NCI-H128 (cell line): ENCODE data around the gene CORIN.
"Not testable (repeated sequence)": the region's sequence is repeated elsewhere in the genome, so short reads cannot be mapped to it uniquely, and the experiment has no call there.

Experiments
- DNase-seq: peaks from one replicate; lab custom pipeline; 2025; ENCODE audit not compliant: unreplicated experiment; lab: John Stamatoyannopoulos, UW

CORIN gene

DNA sequence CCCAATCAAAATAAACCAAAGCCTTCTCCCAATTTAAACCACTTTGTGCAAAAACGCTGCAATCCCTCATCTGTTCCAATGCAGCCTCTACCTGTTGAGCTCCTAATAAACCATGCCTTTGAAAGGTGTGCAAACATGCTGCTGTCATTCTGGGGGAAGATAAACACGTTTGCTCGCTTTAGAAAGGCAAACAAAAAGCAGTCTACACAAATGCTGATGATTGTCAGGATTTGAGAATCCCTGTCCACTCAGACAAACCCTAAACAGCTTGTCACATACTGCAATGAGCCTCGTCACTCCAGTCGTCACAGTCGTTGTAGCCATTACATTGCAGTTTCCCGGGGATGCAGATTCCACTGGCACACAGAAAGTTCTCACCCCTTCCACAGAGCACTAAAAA lies 145.2 kb downstream of the CORIN start:
- DNase-seq, result no peak

DNA sequence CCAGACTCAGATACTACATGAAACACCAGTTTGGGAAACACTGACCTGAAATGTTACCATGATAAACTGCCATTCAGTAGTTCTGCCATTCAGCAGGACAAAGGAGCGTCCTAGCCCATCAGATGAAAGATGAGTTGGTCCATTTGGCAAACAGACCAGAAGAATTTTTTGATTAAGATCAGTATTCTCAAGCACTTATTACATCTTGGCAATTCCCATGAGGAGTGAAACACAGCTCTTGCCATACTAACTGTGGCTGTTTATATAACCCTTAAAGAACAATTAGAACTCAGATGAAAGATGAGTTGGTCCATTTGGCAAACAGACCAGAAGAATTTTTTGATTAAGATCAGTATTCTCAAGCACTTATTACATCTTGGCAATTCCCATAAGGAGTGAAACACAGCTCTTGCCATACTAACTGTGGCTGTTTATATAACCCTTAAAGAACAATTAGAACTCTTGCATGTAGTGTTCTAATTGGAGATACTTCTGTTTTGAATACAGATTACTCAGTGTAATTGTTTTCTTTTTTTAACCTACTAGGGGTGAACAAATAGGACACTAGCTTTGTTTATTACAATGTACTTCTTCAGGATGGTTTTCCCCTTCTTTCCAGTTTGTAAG lies 146.0 kb downstream of the CORIN start:
- not testable (repeated sequence) for DNase-seq

DNA sequence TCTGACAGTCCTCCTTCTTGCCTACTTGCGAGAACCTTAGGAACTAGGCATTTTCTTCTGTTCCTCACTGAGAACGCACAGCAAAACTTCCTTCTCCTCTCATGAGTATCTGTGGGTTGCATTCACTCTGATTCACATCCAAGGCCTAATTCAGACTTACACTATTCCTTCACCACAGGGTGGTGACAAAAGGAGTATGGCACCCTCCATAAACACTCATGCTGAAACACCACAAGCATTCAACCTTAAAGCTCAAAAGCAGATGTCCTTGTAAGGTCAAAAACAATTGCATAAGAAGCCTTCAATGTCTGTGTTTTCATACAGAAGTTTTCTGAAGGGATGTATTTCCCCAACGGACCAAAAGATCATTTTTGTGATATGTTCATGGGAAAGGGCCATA lies 147.3 kb downstream of the CORIN start:
- DNase-seq, result no peak

DNA sequence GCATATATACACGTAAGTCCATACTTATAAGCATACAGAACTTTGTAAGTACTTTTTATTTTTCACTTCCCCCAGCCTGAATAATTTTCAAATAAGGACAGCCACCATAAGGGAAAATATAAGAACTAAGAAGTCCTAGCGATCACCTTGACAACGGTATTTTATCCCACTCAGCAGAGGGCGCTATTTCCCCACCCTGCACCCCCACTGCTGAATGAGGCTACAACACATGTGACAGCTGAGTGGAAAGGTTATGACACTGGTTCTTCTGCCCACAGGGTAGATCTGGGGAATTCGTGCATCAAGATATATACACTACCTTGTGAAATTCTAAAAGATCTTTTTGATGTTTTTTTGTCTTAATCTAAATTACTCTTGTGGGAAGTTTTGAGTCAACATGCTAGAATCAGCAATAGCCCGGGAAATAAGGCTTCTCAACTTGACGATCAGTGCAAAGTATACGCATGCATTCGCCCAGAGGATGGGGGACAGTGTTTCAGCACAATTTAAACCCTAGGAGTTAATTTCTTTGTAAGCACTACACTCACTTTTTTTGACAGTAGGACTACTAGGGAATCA lies 151.5 kb downstream of the CORIN start:
- DNase-seq, result no peak

DNA sequence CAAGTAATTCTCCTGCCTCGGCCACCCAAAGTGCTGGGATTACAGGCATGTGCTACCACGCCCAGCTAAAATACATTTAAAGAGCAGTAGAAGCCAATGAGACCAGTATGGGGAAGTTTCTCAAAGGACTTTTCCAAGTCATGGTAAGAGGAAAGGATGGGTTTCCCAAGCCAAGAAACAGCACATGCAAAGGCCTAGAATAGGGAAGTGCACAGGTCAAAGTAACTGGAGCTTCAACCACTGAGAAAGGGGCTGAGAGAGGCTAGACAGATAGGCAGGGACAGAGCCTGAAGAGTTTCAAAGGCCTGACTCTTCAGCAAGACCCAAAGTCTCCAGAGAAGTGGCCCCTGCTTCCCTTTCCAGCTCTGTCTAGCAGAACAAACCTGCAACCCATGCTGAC lies 162.1 kb downstream of the CORIN start:
- DNase-seq, result no peak

DNA sequence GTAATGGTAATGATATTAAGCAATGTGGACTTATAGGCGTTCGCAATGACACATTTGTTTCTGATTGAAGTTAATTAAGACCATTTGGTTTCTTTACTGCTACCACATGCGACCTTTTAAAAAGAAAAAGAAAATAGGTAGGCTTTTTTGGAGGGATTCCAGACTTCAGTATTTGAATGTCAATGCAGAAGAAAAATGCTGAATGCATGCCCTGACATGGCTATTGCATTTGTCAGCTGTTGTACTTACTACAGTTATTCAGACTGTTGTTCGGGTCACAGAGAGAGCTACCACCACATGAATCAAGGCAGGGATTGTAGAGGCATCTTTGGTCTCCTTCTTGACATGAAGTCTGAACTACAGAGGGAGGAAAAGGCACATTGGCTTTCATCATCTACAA lies 163.7 kb downstream of the CORIN start:
- no peak for DNase-seq

DNA sequence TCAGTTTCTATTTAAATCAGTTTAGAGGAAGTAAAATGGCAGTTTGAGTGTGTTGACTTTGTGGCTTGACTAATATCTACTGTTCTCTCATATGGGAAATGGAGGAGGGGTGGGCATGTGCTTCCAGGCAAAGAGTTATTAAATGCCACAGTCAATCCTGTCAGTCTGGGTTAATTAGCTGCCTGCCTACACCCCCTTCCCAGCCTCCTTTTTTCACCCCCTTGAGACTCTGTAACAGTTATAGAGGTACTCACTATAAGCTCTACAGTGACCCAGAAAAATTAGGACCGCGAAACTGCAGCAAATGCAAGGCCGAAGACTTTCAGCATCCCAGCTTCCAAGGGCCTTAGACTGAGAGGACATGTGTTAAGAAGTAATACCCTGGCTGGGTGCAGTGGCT lies 165.2 kb downstream of the CORIN start:
- DNase-seq, result no peak

DNA sequence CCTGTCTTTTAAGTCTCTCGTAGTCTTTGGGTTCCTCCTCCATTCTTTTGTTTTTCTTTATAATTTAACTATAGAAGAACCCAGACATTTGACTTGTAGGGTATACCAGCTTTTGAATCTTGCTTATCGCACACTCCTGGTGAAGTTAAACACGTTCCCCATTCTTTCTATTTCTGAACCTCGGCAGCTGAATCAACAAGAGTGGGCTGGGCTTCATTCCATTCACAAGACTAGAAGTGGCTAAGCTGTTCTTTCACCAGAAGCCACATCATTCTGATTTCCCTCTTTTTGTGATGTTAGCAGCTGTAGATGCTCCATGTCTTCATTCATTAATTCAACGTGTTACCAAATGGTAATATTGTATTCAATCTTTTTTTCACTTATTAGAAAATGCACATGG lies 167.9 kb downstream of the CORIN start:
- no peak for DNase-seq

DNA sequence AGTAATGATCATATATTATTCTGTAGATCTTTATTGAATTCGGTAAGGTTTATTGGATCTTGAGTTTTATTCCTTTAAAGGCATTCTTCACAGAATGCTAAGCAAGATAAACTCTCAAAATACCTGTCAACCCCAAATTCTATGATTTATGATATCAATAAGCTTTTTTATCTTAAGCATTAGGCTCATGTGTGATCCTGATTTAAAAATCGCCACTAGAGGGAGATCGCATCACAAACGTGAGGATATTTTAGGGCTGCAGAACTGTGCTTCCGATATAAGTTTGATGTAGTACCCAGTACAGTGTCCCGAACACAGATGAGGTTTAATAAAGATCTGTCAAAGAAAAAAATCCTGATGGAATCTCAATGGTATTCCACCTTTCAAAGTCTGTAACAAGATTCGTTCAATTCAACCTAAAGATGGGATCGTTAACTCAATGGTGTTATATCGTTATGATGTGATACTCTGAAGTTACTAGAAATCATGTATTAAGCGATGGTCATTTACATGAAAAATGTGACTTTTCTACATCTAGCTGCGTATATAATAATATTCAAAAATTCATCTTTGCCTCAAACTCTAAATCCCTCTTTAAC lies 169.0 kb downstream of the CORIN start:
- DNase-seq, result peak; percentile 0

DNA sequence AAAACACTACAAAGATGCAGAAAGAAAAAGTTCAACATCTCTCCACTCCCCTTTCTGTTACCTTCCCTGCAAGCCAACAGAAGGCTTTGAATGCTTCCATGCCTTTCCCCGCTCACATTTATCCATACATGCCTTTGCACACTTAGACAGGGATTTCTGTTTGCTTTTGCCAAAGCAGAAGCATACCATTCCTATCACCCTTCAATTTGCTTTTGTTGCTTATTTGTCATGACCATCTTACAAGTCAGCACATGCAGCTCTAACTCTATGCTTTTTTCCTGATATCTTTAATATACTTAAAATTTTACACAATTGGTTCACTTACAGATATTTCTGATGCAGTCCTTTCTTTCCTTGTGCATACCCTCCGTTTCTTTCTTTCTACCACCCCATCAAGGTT lies 169.6 kb downstream of the CORIN start:
- no peak for DNase-seq

DNA sequence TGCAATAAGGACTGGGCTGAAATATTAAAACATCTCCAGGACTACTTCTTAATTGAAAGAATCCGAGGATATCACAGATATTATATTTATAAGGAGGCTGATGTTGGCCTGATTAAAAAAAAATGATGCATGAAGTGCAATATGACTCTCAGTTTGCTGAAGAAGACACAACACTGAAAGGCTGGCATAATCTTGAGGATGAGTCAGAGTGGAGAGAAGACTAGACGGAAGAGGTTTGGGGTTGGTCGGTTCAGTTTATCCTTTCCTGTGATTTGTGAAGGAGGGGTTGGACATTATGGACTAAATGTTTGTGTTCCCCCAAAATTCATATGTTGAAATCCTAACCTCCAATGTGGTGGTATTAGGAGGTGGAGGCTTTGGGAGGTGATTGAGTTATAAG lies 170.3 kb downstream of the CORIN start:
- DNase-seq, result no peak

DNA sequence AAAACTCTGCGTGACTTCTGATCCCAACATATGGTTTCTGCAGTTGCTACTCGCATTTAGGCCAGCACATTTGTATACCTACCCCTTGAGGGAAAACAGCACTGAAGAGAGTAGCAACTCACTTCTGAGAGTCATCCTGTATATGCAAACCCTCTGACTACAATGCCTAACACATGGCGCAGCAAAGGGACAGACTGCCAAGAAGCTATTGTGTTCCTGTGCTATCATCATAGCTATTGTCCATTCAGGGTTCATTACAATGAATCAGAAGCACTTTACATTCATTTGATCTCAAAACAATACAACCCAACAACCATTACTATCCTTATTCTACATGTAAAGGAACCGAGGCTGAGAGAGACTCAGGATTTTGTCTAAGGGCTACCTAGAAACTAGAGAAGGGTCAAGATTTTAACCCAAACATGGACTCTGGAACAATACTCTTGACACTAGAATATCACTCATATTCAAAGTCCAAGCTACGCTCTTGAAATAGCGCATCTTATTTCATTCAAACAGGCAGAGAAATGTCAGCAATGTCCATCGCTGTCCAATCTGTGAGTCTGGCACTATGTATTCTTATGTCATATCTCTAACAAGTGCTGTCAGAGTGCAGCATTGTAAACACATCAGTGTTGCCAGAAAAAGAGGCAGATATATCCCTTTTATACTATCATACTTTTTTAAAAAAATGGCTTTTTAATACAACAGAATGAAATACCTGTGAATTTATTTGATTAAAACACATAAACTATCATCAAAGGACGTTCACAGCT lies 173.6 kb downstream of the CORIN start:
- no peak for DNase-seq

DNA sequence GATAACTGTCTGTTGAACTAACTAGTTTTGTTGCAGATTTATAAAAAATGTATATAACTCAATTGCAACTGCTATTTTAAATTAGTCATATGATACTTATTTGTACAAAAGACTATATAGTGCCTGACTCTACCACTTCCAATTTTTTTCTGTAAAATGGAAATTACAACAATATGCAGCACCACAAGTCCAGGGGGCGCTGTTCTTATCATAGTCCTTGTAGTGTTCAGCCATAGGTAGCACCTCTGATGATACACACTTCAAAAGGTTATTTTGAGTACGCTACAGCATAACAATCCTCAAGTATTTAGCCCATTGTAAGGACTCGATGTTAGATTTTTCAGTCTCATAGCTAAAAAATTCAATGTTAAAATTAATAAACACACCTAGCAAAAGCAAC lies 174.9 kb downstream of the CORIN start:
- no peak for DNase-seq

DNA sequence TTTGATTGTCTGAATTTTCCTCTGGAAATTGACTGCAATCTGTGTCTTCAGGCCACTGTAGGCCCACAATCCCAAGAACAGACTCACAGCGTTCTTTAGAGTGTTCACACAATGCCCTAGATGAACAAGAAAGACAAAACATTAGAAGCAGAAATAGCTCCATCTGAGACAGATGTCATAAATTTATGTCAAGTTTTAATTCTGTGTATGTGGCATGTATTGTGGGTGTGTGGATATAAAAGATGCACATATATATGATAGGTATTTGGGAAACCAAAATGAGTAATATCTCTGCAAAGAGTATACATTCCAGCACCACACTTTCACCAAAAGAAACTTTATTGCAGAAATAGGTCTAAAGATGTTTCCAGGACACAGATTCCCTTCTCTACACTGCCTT lies 176.1 kb downstream of the CORIN start:
- no peak for DNase-seq

DNA sequence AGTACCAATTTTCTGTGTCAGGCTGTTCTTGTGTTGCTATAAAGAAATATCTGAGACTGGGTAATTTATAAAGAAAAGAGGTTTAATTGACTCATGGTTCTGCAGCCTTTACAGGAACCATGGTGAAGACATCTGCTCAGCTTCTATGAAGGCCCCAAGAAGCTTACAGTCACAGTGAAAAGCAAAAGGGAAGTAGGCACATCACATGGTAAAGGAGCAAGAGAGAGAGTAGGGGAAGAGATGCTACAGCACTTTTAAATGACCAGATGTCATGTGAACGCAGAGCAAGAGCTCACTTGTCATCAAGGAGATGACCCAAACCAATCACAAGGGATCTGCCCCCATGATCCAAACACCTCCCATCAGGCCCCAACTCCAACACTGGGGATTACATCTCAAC lies 178.5 kb downstream of the CORIN start:
- DNase-seq, result no peak

DNA sequence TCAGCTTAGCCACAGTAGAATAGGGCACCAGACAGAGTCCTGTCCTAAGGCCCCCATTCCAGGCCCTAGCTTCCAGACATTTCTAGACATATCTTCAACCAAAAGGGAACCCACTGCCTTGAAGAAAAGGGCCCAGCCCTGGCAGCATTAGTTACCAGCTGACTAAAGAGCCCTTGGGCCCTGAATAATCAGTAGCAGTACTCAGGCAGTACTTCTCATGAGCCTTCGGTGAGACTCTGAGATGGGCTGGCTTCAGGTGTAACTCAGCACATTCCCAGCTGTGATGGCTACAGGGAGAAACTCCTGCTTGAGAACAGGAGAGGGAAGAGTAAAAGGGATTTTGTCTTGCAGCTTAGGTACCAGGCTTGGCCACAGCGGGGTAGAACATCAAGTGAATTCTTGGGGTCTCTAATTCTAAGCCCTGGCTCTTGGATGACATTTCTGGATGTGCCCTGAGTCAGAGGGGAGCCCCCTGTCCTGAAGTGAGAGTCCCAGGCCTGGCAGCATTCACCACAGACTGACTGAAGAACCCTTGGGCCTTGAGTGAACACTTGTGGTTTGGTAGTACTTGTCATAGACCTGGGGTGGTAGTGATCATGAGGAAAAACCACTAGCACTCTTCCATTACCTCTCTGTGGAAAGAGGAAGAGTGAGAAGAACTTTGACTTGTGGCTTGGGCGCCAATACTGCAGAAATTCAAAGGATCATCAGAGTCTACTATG lies 182.7 kb downstream of the CORIN start:
- no peak for DNase-seq

DNA sequence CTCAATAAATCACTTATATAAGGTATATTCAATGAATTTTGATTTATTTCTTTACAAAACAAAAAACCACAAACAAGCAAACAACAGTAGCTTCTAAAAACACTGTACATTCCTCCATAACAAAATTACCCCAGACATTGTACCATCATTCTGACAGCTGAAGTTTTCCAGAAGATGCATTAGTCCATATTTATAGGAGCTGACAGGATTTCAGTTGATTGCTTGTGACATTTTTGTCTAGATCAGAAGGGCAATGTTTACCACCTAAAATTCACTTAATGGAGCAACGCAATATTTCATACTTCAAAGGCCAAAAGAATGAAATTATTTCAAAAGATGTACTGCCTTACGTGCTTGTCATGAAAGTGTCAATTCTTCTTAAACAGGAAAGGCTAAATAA lies 185.8 kb downstream of the CORIN start:
- DNase-seq, result no peak

DNA sequence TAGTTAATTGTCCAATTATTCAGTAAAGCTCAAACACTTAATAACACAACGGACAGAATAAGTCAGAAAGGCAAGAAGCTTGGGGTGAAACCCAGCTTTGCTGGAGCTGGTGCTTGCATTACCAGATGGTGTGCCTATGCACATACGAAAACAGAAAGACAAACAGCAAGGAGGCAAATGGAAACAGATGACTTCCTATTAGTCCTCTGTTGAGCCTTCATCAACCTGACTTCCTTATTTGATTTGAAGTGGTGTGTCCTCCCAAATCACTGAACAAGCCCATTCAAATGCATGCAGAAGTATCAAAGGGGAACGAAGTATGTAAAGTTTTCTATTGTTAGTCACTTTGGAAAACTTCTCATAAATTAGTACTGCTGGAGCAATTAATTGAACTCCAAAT lies 186.6 kb downstream of the CORIN start:
- no peak for DNase-seq

DNA sequence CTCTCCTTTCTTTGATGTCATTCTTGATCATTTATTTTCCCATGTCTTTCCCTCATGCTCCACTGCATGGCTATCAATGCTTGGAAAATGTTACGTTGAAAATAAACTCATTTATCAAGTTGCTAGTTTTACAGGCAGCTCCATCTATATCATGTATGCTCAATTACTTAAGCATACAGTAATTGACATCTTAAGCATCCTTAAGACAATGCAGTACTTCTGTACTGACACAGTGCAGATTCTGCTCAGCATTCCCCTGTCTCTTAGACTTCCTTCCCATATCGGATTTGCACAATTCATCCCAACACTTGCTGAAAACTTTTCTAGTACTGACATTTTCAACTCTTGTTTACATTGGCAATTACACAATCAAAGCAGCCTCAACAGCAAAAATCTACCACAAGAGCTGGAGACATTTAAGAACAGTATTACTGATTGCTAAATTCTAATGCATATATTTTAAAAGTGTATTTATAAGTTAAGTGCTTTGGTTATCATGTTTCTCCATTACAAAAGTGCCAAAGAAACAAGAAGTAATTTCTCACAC lies 187.2 kb downstream of the CORIN start:
- DNase-seq, result no peak

DNA sequence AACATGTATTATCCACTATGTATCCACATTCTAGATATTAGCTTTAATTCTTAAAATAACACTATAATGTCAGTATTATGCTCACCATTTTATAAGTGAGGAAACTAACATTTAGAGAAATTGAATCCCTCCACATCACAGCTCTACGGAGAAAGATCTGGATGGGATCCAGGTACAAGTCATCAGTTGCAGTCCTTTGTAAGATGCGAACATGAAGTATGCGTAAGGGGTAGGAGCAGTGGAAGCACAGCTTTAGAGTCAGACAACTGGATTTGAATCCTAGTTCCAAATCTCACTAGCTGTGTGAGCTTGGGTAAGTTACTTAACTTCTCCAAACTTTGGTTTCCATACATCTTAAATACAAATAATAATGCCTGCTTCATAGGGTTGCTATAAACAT lies 190.3 kb downstream of the CORIN start:
- DNase-seq, result no peak

DNA sequence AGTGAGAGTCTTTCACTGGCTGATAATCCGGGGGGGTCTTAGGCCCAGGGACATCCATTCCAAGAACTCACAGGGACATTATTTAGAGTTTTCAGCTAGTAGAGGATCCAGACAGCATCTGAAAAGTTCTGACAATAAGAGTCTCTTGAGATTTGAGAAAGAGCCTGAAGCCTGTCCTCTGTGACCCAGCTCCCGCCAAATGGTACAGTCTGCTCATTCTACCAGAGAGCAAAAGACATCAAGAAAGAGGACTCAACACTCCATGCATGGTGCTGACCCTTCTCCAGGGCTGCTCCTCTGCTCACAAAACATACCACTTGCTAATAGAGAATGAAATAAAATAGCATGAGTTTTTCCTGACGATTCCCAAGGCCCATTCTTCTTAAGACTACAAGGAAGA lies 190.8 kb downstream of the CORIN start:
- no peak for DNase-seq
